ENCODE results near the gene PPIG. TPM values are rescaled to one million over a fixed set of nuclear protein-coding genes. Genes with fewer than 3 reads are reported as not detected.
"Not testable (repeated sequence)": the region's sequence is repeated elsewhere in the genome, so short reads cannot be mapped to it uniquely, and the experiment has no call there.

The PPIG gene
- total RNA-seq, 2 donors from 2014 or later = 23.5 to 28.4 TPM

- no peaks in the 10 kb centered on the region for H3K27me3 ChIP-seq
- peaks cover 68% of the 10 kb centered on the region for H3K36me3 ChIP-seq
- no peak overlapping the region for H3K27ac ChIP-seq
- H3K4me1 ChIP-seq = no peaks in the 10 kb centered on the region
- no peak overlapping the region for H3K4me3 ChIP-seq
- TF ChIP-seq CTCF (IDR thresholded peaks at IDR 0.05) = no peak
- DNase-seq (ENCODE audit: low spot score) = no peak
- H3K9me3 ChIP-seq = no peaks in the 10 kb centered on the region
Measured at GRCh38 chr2:169609264-169609663, 25.1 kb downstream of the PPIG start.

GRCh38 chr2:169613876-169614275, 29.7 kb downstream of the PPIG start:
- Histone ChIP-seq H3K4me1 (no peaks in the 10 kb centered on the region), H3K27ac (no peak overlapping the region), H3K4me3 (no peak overlapping the region), H3K36me3 (peaks cover 60% of the 10 kb centered on the region), H3K9me3 (peaks cover 0 to 4% of the 10 kb centered on the region in 2 donors), H3K27me3 (no peaks in the 10 kb centered on the region)
- no peak for DNase-seq (ENCODE audit: low spot score)
- TF ChIP-seq CTCF (IDR thresholded peaks at IDR 0.05) = no peak

GRCh38 chr2:169615982-169616381, 31.8 kb downstream of the PPIG start:
- H3K9me3 ChIP-seq; DNase-seq (ENCODE audit: low spot score); H3K4me1 ChIP-seq; H3K4me3 ChIP-seq; H3K27me3 ChIP-seq; H3K27ac ChIP-seq: not testable (repeated sequence)
- H3K36me3 ChIP-seq = peaks cover 40% of the 10 kb centered on the region

GRCh38 chr2:169619946-169620345, 35.8 kb downstream of the PPIG start:
- no peaks in the 10 kb centered on the region for H3K27me3 ChIP-seq
- no peak overlapping the region for H3K4me3 ChIP-seq
- H3K9me3 ChIP-seq = peaks cover 0 to 4% of the 10 kb centered on the region in 2 donors
- no peak overlapping the region for H3K27ac ChIP-seq
- TF ChIP-seq CTCF (IDR thresholded peaks at IDR 0.05) = no peak
- peaks cover 16% of the 10 kb centered on the region for H3K36me3 ChIP-seq
- no peak for DNase-seq (ENCODE audit: low spot score)
- H3K4me1 ChIP-seq = no peaks in the 10 kb centered on the region

- no peaks in the 10 kb centered on the region for H3K4me1 ChIP-seq
- TF ChIP-seq CTCF (IDR thresholded peaks at IDR 0.05) = no peak
- no peak for DNase-seq (ENCODE audit: low spot score)
- no peak overlapping the region for H3K27ac ChIP-seq
- H3K4me3 ChIP-seq = no peak overlapping the region
- peaks cover 0 to 4% of the 10 kb centered on the region in 2 donors for H3K9me3 ChIP-seq
- peaks cover 10% of the 10 kb centered on the region for H3K36me3 ChIP-seq
- no peaks in the 10 kb centered on the region for H3K27me3 ChIP-seq
Measured at GRCh38 chr2:169620509-169620908, 36.4 kb downstream of the PPIG start.

GRCh38 chr2:169623235-169623634, 39.1 kb downstream of the PPIG start:
- DNase-seq (ENCODE audit: low spot score) = no peak
- Histone ChIP-seq H3K4me3 (no peak overlapping the region), H3K9me3 (no peaks in the 10 kb centered on the region), H3K4me1 (no peaks in the 10 kb centered on the region), H3K27me3 (no peaks in the 10 kb centered on the region), H3K36me3 (no peaks in the 10 kb centered on the region), H3K27ac (no peak overlapping the region)
- no peak for TF ChIP-seq CTCF (IDR thresholded peaks at IDR 0.05)
